Ascending aorta (tissue), 2 donors: ENCODE data around the gene STIM2. TPM values are rescaled to one million over a fixed set of nuclear protein-coding genes. Genes with fewer than 3 reads are reported as not detected.
A peak's percentile ranks its signal among the peaks of the same experiment; 100 is the strongest.

ENCODE experiments used
- DNase-seq, 2 donors: peaks; one replicate each; pipeline ENCODE4 v3.0.0-alpha.2; 2019; ENCODE audit warnings: low spot score in 2 of 2
- H3K27ac ChIP-seq, 2 donors: fragments of 200-600 bp; sonication (generic); one replicate each; pipeline ENCODE4 v1.5.1; 2016 to 2017; ENCODE audit warnings: mild to moderate bottlenecking in 1 of 2
- H3K27me3 ChIP-seq: fragments of 200-600 bp; sonication (generic); one replicate; pipeline ENCODE4 v1.5.1; 2017
- H3K36me3 ChIP-seq, 2 donors: fragments of 200-600 bp; sonication (generic); one replicate each; pipeline ENCODE4 v1.5.1; 2016
- H3K4me1 ChIP-seq, 2 donors: fragments of 200-600 bp; sonication (generic); one replicate each; pipeline ENCODE4 v1.5.1; 2016 to 2017; ENCODE audit warnings: mild to moderate bottlenecking in 1 of 2
- H3K4me3 ChIP-seq, 2 donors: fragments of 200-600 bp; sonication (generic); one replicate each; pipeline ENCODE4 v1.5.1; 2016 to 2017; ENCODE audit warnings: mild to moderate bottlenecking in 1 of 2
- H3K9me3 ChIP-seq, 2 donors: fragments of 200-600 bp; sonication (generic); one replicate each; pipeline ENCODE4 v1.5.1; 2016
- intact Hi-C: fragments of 100-400 bp; cut with DNase I; formaldehyde crosslinking; loops from one replicate; pipeline ENCODE4 v1.15.1; 2023
- total RNA-seq: library from RNA; depleted of rRNA; stranded (reverse); fragments of >200 nt; gene quantifications from one replicate; pipeline ENCODE4 v1.1.0, GENCODE V29; 2016
- TF ChIP-seq, protein P1 (sequence below), 3 experiments: fragments of 200-600 bp in 2 of 3; fragments of 450-650 bp in 1 of 3; sonication (generic) in 2 of 3; IDR thresholded peaks; one replicate each; pipeline ENCODE4 v1.5.1; 2016 to 2019; ENCODE audit warnings: antibody characterized with exemption in 3 of 3, mild to moderate bottlenecking in 1 of 3, moderate library complexity in 1 of 3

STIM2 gene
- total RNA-seq, 1 donor from 2014 or later: 17.2 TPM

GRCh38 chr4:27009539-27009938, 148.9 kb downstream of the STIM2 start:
- H3K27ac ChIP-seq: no peak overlapping the region
- DNase-seq: no peak
- peaks cover 0 to 8% of the 10 kb centered on the region in 2 donors for H3K4me1 ChIP-seq
- intact Hi-C loops: loop anchor here (5.0 to 10.0 kb wide), 2 partner anchors 547 to 685 kb away; partner anchors contain the start of gene RBPJ
- H3K27me3 ChIP-seq: no peaks in the 10 kb centered on the region
- no peaks in the 10 kb centered on the region for H3K36me3 ChIP-seq
- no peak overlapping the region for H3K4me3 ChIP-seq
- no peaks in the 10 kb centered on the region for H3K9me3 ChIP-seq
- TF ChIP-seq, protein P1, sequence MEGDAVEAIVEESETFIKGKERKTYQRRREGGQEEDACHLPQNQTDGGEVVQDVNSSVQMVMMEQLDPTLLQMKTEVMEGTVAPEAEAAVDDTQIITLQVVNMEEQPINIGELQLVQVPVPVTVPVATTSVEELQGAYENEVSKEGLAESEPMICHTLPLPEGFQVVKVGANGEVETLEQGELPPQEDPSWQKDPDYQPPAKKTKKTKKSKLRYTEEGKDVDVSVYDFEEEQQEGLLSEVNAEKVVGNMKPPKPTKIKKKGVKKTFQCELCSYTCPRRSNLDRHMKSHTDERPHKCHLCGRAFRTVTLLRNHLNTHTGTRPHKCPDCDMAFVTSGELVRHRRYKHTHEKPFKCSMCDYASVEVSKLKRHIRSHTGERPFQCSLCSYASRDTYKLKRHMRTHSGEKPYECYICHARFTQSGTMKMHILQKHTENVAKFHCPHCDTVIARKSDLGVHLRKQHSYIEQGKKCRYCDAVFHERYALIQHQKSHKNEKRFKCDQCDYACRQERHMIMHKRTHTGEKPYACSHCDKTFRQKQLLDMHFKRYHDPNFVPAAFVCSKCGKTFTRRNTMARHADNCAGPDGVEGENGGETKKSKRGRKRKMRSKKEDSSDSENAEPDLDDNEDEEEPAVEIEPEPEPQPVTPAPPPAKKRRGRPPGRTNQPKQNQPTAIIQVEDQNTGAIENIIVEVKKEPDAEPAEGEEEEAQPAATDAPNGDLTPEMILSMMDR (IDR thresholded peaks at IDR 0.05): no peak

DNA sequence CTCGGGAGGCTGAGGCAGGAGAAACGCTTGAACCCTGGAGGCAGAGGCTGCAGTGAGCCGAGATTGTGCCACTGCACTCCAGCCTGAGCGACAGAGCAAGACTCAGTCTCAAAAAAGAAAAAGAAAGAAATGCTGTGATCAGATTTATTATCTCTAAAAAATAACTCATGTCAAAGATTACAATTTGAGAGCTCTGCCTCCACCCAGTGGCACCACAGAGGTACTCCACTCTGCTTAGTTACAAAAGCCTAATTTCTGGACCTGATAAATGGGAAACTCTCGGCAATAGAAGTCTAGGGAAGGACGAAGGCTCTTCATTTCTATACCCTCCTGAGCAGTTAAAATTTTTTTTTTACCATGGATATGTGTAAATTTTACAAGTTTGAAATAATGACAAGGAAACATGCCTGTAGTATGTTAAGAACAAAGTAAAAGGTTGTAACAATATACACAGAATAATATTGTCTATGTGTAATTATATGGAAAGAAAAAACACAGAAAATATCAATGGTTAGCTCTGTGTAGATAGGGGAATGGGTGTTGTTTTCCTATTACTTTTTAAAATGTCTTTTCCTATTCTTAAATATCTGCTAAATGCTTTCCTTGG, 149.8 kb downstream of the STIM2 start:
- intact Hi-C loops: loop anchor here (2.0 kb wide), 1 partner anchor 150 kb away; the partner anchor contains the start of gene STIM2
- Histone ChIP-seq H3K9me3 (no peaks in the 10 kb centered on the region), H3K27me3 (no peaks in the 10 kb centered on the region), H3K4me1 (peaks cover 0 to 6% of the 10 kb centered on the region in 2 donors), H3K36me3 (no peaks in the 10 kb centered on the region), H3K27ac (no peak overlapping the region), H3K4me3 (no peak overlapping the region)
- DNase-seq: peak in 1 of 2 donors; percentile 69
- TF ChIP-seq, protein P1 (IDR thresholded peaks at IDR 0.05): peak; percentile 62 to 94 (median 92)

DNA sequence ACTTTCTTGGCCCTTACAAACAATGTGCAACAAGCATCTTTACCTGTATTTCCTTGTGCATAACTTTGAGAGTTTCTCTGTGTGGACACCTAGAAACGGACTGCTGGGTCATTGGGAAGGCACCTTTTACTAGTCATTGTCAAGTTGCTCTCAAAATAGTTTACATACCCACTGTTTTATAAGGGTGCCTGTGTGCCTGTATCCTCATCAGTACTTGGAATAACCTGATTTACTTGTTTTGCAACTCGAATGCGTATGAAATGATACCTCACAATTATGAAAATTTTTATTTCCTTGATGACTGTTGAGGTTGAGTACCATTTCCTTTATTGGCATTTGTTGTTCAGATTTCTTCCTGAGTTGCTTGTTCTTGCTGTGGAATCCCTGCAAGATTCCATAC, 150.8 kb downstream of the STIM2 start:
- no peak for DNase-seq
- intact Hi-C loops: loop anchor here (2.0 kb wide), 1 partner anchor 151 kb away; the partner anchor contains the start of gene STIM2
- no peak overlapping the region for H3K27ac ChIP-seq
- H3K4me3 ChIP-seq: no peak overlapping the region
- peaks cover 0 to 6% of the 10 kb centered on the region in 2 donors for H3K4me1 ChIP-seq
- no peaks in the 10 kb centered on the region for H3K9me3 ChIP-seq
- TF ChIP-seq, protein P1 (IDR thresholded peaks at IDR 0.05): no peak
- no peaks in the 10 kb centered on the region for H3K36me3 ChIP-seq
- H3K27me3 ChIP-seq: no peaks in the 10 kb centered on the region

GRCh38 chr4:27013012-27013411, 152.4 kb downstream of the STIM2 start:
- H3K27ac ChIP-seq: no peak overlapping the region
- no peak overlapping the region for H3K4me3 ChIP-seq
- peaks cover 0 to 6% of the 10 kb centered on the region in 2 donors for H3K4me1 ChIP-seq
- H3K36me3 ChIP-seq: peaks cover 4 to 5% of the 10 kb centered on the region in 2 donors
- no peak for DNase-seq
- H3K27me3 ChIP-seq: no peaks in the 10 kb centered on the region
- H3K9me3 ChIP-seq: no peaks in the 10 kb centered on the region
- TF ChIP-seq, protein P1 (IDR thresholded peaks at IDR 0.05): no peak
- intact Hi-C loops: no loop called here

GRCh38 chr4:27016551-27016950, 155.9 kb downstream of the STIM2 start:
- DNase-seq: no peak
- no peaks in the 10 kb centered on the region for H3K9me3 ChIP-seq
- no peaks in the 10 kb centered on the region for H3K27me3 ChIP-seq
- no peak overlapping the region for H3K4me3 ChIP-seq
- intact Hi-C loops: no loop called here
- H3K4me1 ChIP-seq: no peaks in the 10 kb centered on the region
- H3K36me3 ChIP-seq: peaks cover 7 to 10% of the 10 kb centered on the region in 2 donors
- H3K27ac ChIP-seq: no peak overlapping the region
- TF ChIP-seq, protein P1 (IDR thresholded peaks at IDR 0.05): no peak
